Measurements from ENCODE around the gene EHMT1. TPM values are rescaled to one million over a fixed set of nuclear protein-coding genes. Genes with fewer than 3 reads are reported as not detected.

Gene EHMT1
- total and polyA plus RNA-seq, 2 donors = 44.7 to 48.6 TPM

DNA sequence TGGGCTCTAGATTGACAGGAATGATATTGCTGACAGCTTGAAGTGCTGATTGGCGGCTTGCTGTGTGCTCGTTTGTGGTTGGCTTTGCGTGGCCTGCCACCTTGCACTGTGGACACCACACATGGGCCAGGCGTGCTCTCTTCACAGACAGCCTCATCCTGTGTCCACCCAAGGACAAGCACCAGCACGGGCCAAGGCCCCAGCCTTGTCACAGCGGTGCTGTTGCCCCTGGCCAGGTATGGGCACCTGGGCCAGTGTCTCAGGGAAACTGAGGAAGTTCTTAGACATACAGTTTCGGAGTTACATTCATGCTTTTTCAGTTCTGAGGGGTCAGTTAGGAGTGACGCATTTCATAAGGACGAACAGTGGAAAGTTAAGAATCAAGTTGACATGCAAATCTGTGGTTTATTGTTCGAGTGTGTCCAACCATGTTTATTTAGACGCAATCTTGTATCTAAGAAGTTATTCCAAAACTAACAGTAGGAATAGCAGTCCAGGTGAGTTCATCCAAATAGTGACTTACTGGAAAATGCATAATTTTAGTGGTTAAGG lies 125.9 kb downstream of the EHMT1 start:
- Histone ChIP-seq H3K36me3 (ENCODE audit: insufficient read depth) (no peaks in the 10 kb centered on the region), H3K4me1 (ENCODE audit: insufficient read depth) (peaks cover 3% of the 10 kb centered on the region), H3K4me3 (ENCODE audit: low read depth, low read length) (no peak overlapping the region), H3K27ac (ENCODE audit: low read depth) (no peak overlapping the region)
- WGBS = 94% methylated on average over 11 of the region's 11 CpGs
- no peak for DNase-seq (ENCODE audit: extremely low spot score)

GRCh38 chr9:137745541-137745991 lies 126.8 kb downstream of the EHMT1 start:
- no peak for DNase-seq (ENCODE audit: extremely low spot score)
- Histone ChIP-seq H3K36me3 (ENCODE audit: insufficient read depth) (no peaks in the 10 kb centered on the region), H3K4me1 (ENCODE audit: insufficient read depth) (no peaks in the 10 kb centered on the region), H3K4me3 (ENCODE audit: low read depth, low read length) (no peak overlapping the region), H3K27ac (ENCODE audit: low read depth) (no peak overlapping the region)
- 80% methylated on average over 10 of the region's 10 CpGs for WGBS

DNA sequence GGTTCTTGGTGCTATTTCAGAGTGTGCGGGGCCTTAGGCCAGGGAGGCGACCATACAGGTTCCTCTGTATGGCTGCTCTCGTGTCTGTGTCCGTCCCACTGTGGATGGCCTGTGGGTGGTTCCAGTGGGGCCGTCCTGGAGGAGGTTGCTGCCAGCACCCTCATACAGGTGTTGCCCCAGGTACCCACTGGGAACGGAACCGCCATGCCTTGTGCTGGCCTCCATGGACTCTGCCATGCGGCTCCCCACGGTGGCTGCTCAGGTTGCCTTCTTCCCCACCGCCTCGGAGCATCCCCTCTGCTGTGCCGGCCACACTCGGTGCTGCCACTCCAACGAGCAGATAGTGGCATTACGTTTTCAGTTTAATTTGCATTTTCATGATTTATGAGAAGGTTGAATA lies 129.5 kb downstream of the EHMT1 start:
- Histone ChIP-seq H3K4me3 (ENCODE audit: low read depth, low read length) (no peak overlapping the region), H3K4me1 (ENCODE audit: insufficient read depth) (no peaks in the 10 kb centered on the region), H3K27ac (ENCODE audit: low read depth) (no peak overlapping the region), H3K36me3 (ENCODE audit: insufficient read depth) (no peaks in the 10 kb centered on the region)
- 91% methylated on average over 15 of the region's 15 CpGs for WGBS
- DNase-seq (ENCODE audit: extremely low spot score) = no peak

- H3K27ac ChIP-seq (ENCODE audit: low read depth) = no peak overlapping the region
- no peaks in the 10 kb centered on the region for H3K36me3 ChIP-seq (ENCODE audit: insufficient read depth)
- H3K4me1 ChIP-seq (ENCODE audit: insufficient read depth) = no peaks in the 10 kb centered on the region
- H3K4me3 ChIP-seq (ENCODE audit: low read depth, low read length) = no peak overlapping the region
- WGBS = 83% methylated on average over 3 of the region's 3 CpGs
- no peak for DNase-seq (ENCODE audit: extremely low spot score)
Observed at GRCh38 chr9:137748741-137749140, 129.9 kb downstream of the EHMT1 start.

DNA sequence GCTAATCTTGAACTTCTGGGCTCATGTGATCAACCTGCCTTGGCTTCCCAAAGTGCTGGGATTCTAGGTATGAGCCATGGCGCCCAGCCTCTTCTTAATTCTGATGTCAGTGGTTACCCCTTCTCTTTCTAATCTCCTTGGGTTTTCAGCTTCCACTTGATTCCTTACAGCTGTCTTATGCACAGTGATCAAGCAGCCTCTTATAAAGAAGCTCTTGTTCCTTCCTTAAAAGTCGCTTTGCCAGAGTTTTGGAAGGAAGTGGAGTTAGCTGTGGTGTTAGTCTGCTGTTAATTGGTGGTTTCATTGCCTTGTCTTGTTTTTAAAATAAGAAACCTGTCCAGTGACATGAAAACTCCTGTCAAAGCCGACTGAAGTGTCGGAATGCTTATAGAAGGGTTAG lies 130.7 kb downstream of the EHMT1 start:
- no peaks in the 10 kb centered on the region for H3K4me1 ChIP-seq (ENCODE audit: insufficient read depth)
- 74% methylated on average over 4 of the region's 4 CpGs for WGBS
- H3K27ac ChIP-seq (ENCODE audit: low read depth) = no peak overlapping the region
- no peak for DNase-seq (ENCODE audit: extremely low spot score)
- H3K36me3 ChIP-seq (ENCODE audit: insufficient read depth) = no peaks in the 10 kb centered on the region
- no peak overlapping the region for H3K4me3 ChIP-seq (ENCODE audit: low read depth, low read length)

- Histone ChIP-seq H3K4me3 (ENCODE audit: low read depth, low read length) (no peak overlapping the region), H3K4me1 (ENCODE audit: insufficient read depth) (no peaks in the 10 kb centered on the region), H3K36me3 (ENCODE audit: insufficient read depth) (no peaks in the 10 kb centered on the region), H3K27ac (ENCODE audit: low read depth) (no peak overlapping the region)
- no peak for DNase-seq (ENCODE audit: extremely low spot score)
- 70% methylated on average over 3 of the region's 3 CpGs for WGBS
Observed at GRCh38 chr9:137750007-137750406, 131.2 kb downstream of the EHMT1 start.

DNA sequence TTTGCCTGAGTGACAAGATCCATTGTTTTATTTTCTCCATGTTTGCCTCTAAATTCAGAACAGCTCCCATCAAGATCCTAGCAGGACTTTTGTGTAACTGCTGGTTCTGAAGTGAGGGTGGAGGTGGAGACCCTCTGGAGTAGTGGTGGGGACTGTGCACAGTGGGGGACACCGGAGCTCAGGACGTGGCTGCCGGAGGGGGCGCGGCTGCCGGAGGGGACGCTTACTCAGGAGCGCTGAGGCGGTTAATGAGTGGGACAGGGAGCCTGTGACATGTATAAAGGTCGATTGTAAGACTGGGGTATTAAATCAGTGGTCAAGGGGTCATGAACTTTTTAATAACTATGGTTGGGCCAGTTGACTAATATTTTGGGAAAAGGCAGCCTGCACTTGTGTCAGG lies 131.8 kb downstream of the EHMT1 start:
- no peak overlapping the region for H3K4me3 ChIP-seq (ENCODE audit: low read depth, low read length)
- DNase-seq (ENCODE audit: extremely low spot score) = no peak
- 88% methylated on average over 10 of the region's 10 CpGs for WGBS
- peaks cover 2% of the 10 kb centered on the region for H3K36me3 ChIP-seq (ENCODE audit: insufficient read depth)
- no peaks in the 10 kb centered on the region for H3K4me1 ChIP-seq (ENCODE audit: insufficient read depth)
- no peak overlapping the region for H3K27ac ChIP-seq (ENCODE audit: low read depth)

GRCh38 chr9:137751616-137752015 lies 132.8 kb downstream of the EHMT1 start:
- H3K4me3 ChIP-seq (ENCODE audit: low read depth, low read length) = no peak overlapping the region
- H3K4me1 ChIP-seq (ENCODE audit: insufficient read depth) = no peaks in the 10 kb centered on the region
- WGBS = 95% methylated on average over 5 of the region's 5 CpGs
- H3K27ac ChIP-seq (ENCODE audit: low read depth) = no peak overlapping the region
- no peak for DNase-seq (ENCODE audit: extremely low spot score)
- peaks cover 2% of the 10 kb centered on the region for H3K36me3 ChIP-seq (ENCODE audit: insufficient read depth)

DNA sequence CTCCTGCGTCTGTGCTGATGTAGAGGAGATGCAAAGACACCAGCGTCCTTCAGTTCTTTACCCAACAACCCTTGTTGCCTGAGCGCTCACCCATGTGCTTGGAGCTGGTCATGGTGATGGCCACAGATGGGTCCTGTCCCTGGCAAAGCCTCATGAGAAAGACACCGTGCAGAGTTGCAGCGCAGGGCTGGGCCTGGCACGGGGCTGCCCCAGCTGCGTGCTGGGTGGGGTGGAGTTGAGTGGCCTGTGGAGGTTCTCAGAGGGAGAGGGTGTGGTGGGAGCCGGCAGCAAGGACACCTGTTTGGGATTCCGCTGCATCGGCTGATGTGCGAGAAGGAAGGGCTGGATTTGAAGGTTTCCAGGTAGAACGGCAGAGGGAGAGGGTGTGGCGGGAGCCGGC lies 133.6 kb downstream of the EHMT1 start:
- no peak for DNase-seq (ENCODE audit: extremely low spot score)
- WGBS = 93% methylated on average over 14 of the region's 14 CpGs
- no peak overlapping the region for H3K4me3 ChIP-seq (ENCODE audit: low read depth, low read length)
- no peaks in the 10 kb centered on the region for H3K4me1 ChIP-seq (ENCODE audit: insufficient read depth)
- no peak overlapping the region for H3K27ac ChIP-seq (ENCODE audit: low read depth)
- peaks cover 2% of the 10 kb centered on the region for H3K36me3 ChIP-seq (ENCODE audit: insufficient read depth)

- no peaks in the 10 kb centered on the region for H3K4me1 ChIP-seq (ENCODE audit: insufficient read depth)
- H3K27ac ChIP-seq (ENCODE audit: low read depth) = no peak overlapping the region
- no peak overlapping the region for H3K4me3 ChIP-seq (ENCODE audit: low read depth, low read length)
- WGBS = 95% methylated on average over 22 of the region's 22 CpGs
- DNase-seq (ENCODE audit: extremely low spot score) = no peak
- peaks cover 2% of the 10 kb centered on the region for H3K36me3 ChIP-seq (ENCODE audit: insufficient read depth)
Observed at GRCh38 chr9:137753192-137753765, 134.5 kb downstream of the EHMT1 start.

- no peaks in the 10 kb centered on the region for H3K4me1 ChIP-seq (ENCODE audit: insufficient read depth)
- peaks cover 2% of the 10 kb centered on the region for H3K36me3 ChIP-seq (ENCODE audit: insufficient read depth)
- WGBS = 99% methylated on average over 7 of the region's 7 CpGs
- no peak overlapping the region for H3K27ac ChIP-seq (ENCODE audit: low read depth)
- DNase-seq (ENCODE audit: extremely low spot score) = no peak
- no peak overlapping the region for H3K4me3 ChIP-seq (ENCODE audit: low read depth, low read length)
Observed at GRCh38 chr9:137755261-137755927, 136.6 kb downstream of the EHMT1 start.

DNA sequence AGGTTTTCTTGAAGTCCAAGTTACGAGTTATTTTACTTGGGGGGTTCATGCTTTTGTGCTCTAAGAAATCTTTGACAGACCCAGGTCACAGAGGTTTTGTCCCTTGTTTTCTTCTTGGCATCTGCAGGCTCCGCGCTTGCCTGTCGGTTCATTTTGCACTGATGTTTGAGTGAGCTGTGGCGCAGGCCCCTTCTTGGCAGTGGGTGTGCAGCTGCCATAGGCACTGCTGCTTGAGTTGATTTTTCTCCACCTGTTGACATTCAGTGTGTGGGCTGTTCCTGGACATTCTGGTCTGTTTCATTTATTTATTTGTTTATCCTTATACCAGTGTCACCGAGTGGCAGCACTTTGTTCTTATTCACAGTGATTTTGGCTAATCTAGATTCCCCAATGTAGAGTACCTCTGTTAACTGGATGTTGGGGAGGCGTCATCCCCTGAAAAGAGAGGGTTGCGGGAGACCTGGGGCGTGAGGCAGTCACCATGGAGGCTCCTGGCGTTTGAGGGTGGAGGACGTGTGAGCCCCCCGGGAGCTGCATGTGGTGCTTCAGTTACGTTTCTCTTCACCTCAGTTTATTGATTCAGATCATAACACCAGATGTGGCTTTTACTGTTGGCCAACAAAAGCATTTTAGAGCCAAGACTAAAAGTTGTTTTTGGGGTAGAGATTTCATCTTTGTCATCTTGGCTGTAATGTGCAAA lies 137.4 kb downstream of the EHMT1 start:
- DNase-seq (ENCODE audit: extremely low spot score) = no peak
- peaks cover 2% of the 10 kb centered on the region for H3K36me3 ChIP-seq (ENCODE audit: insufficient read depth)
- H3K4me1 ChIP-seq (ENCODE audit: insufficient read depth) = no peaks in the 10 kb centered on the region
- no peak overlapping the region for H3K27ac ChIP-seq (ENCODE audit: low read depth)
- WGBS = 88% methylated on average over 13 of the region's 13 CpGs
- H3K4me3 ChIP-seq (ENCODE audit: low read depth, low read length) = no peak overlapping the region

DNA sequence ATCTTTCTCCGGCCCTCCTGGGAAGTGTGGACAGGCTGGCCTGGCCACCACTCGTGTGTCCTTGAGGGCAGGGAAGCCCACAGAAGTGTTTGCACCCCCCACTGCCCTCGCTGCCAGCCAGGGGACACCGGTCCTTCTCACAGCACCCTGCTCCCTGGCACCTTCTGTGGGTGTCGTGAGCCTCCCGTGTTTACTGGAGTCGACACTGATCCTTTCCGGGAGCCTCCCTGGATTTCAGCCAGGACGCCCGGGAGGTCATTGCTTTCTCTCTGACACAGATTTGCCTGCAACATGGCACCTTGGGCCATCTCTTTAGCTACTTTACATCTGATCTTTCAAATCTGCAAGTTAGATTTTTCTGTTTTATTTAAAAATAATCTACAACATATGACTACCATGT lies 138.3 kb downstream of the EHMT1 start:
- no peak for DNase-seq (ENCODE audit: extremely low spot score)
- 72% methylated on average over 10 of the region's 10 CpGs for WGBS
- no peak overlapping the region for H3K4me3 ChIP-seq (ENCODE audit: low read depth, low read length)

DNA sequence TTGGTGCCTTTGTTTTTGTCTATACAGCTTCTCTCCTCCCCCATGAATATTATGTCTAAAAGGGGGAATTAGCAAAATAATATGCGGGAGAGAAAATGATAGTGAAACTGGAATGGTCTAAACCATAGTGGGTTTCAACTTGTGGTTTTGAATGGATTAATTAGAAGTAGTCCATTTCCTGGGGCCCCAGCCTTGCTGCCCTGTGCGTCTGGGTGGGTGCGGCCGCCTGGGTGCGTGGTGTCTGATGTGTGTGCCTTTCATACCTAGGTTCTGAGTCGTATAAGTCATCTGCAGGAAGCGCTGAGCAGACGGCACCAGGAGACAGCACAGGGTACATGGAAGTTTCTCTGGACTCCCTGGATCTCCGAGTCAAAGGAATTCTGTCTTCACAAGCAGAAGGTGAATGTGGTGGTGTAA lies 138.8 kb downstream of the EHMT1 start:
- no peak for DNase-seq (ENCODE audit: extremely low spot score)
- Histone ChIP-seq H3K4me3 (ENCODE audit: low read depth, low read length) (no peak overlapping the region), H3K4me1 (ENCODE audit: insufficient read depth) (no peaks in the 10 kb centered on the region), H3K27ac (ENCODE audit: low read depth) (no peak overlapping the region), H3K36me3 (ENCODE audit: insufficient read depth) (peaks cover 2% of the 10 kb centered on the region)
- WGBS = 91% methylated on average over 9 of the region's 9 CpGs

More for the DNA sequence above, 138.3 kb downstream of the EHMT1 start:
- Histone ChIP-seq H3K36me3 (ENCODE audit: insufficient read depth) (peaks cover 2% of the 10 kb centered on the region), H3K27ac (ENCODE audit: low read depth) (no peak overlapping the region), H3K4me1 (ENCODE audit: insufficient read depth) (no peaks in the 10 kb centered on the region)
